Measurements from ENCODE around the gene GRID1. TPM values are rescaled to one million over a fixed set of nuclear protein-coding genes. Genes with fewer than 3 reads are reported as not detected.

The GRID1 gene
- total RNA-seq, 4 donors from 2014 or later = 0.40 to 1.9 (median 1.00) TPM

DNA sequence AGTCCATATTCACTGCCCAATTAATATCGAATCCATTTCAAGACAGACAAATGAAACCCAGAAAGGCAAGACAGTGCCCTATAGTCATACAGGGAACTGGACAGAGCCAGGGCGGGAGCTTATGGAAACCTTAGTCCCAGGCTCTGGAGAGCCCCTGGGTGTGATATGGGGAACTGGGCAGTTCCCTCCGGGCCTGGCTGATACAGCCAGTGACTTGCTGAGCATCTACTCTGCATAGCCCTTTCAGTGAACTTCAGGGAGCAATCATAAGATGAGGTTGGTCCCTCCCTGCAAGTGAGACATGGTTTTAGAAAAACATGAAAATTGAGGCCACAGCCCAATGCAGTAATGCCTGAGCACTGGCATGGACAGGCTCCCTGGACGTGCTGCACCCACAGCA, 241.9 kb downstream of the GRID1 start:
- no peaks in the 10 kb centered on the region for H3K4me1 ChIP-seq
- no peaks in the 10 kb centered on the region for H3K9me3 ChIP-seq
- intact Hi-C loops (cut with DNase I; ENCODE audit: low total_unique reads) (no loop called here), in situ Hi-C loops (cut with MboI; ENCODE audit: low pct_ligation_motif_present in 1 of 4, low pct_unique_long_range_greater_than_20kb in 1 of 4, low sequenced_read_pairs in 3 of 4) (no loop called here)
- no peak overlapping the region for H3K27ac ChIP-seq
- no peak for DNase-seq
- no peaks in the 10 kb centered on the region for H3K27me3 ChIP-seq
- H3K36me3 ChIP-seq = no peaks in the 10 kb centered on the region
- TF ChIP-seq EP300 (IDR thresholded peaks at IDR 0.05; ENCODE audit: low read depth) (no peak), POLR2A (IDR thresholded peaks at IDR 0.05) (no peak), POLR2AphosphoS5 (IDR thresholded peaks at IDR 0.05) (no peak)
- TF ChIP-seq, protein P1, sequence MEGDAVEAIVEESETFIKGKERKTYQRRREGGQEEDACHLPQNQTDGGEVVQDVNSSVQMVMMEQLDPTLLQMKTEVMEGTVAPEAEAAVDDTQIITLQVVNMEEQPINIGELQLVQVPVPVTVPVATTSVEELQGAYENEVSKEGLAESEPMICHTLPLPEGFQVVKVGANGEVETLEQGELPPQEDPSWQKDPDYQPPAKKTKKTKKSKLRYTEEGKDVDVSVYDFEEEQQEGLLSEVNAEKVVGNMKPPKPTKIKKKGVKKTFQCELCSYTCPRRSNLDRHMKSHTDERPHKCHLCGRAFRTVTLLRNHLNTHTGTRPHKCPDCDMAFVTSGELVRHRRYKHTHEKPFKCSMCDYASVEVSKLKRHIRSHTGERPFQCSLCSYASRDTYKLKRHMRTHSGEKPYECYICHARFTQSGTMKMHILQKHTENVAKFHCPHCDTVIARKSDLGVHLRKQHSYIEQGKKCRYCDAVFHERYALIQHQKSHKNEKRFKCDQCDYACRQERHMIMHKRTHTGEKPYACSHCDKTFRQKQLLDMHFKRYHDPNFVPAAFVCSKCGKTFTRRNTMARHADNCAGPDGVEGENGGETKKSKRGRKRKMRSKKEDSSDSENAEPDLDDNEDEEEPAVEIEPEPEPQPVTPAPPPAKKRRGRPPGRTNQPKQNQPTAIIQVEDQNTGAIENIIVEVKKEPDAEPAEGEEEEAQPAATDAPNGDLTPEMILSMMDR (IDR thresholded peaks at IDR 0.05) = no peak
- 71 to 76% methylated on average over 1 to 4 of the region's 4 CpGs for WGBS, 2 donors (ENCODE audit: low coverage in 1 of 2)
- H3K4me3 ChIP-seq = no peak overlapping the region

DNA sequence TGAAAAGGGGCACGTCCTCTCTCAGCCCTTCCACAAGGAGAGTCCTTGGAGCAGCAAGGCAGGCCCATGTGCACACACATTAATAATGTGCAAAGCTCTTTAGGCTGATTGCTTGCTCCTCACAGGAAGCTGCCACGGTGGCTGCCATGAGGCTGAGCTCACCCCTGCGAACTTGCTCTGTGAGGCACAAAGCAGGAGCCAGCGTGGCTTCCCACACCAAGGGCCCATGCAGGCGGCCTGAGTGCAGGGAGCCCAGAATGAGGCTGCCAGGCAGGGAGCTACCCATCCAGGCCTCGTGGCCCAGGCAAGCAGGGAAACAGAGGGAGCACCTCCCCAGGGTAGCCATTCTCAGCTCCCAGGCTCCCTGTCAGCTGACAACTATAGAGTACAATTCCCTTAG, 242.9 kb downstream of the GRID1 start:
- H3K4me1 ChIP-seq = no peaks in the 10 kb centered on the region
- no peak overlapping the region for H3K27ac ChIP-seq
- TF ChIP-seq, protein P1 (IDR thresholded peaks at IDR 0.05) = no peak
- TF ChIP-seq POLR2A (IDR thresholded peaks at IDR 0.05) = no peak
- TF ChIP-seq EP300 (IDR thresholded peaks at IDR 0.05; ENCODE audit: low read depth) = no peak
- TF ChIP-seq POLR2AphosphoS5 (IDR thresholded peaks at IDR 0.05) = no peak
- DNase-seq = no peak
- in situ Hi-C loops (cut with MboI; ENCODE audit: low pct_ligation_motif_present in 1 of 4, low pct_unique_long_range_greater_than_20kb in 1 of 4, low sequenced_read_pairs in 3 of 4) (no loop called here), intact Hi-C loops (cut with DNase I; ENCODE audit: low total_unique reads) (no loop called here)
- H3K4me3 ChIP-seq = no peak overlapping the region
- H3K27me3 ChIP-seq = no peaks in the 10 kb centered on the region
- H3K9me3 ChIP-seq = no peaks in the 10 kb centered on the region
- 57% methylated on average over 6 of the region's 6 CpGs; no CpG with 5 or more reads in 1 of the 2 donors for WGBS, 2 donors (ENCODE audit: low coverage in 1 of 2)
- H3K36me3 ChIP-seq = no peaks in the 10 kb centered on the region

GRCh38 chr10:86123304-86123703, 243.3 kb downstream of the GRID1 start:
- Histone ChIP-seq H3K27ac (no peak overlapping the region), H3K4me3 (no peak overlapping the region), H3K9me3 (no peaks in the 10 kb centered on the region), H3K4me1 (no peaks in the 10 kb centered on the region), H3K27me3 (no peaks in the 10 kb centered on the region), H3K36me3 (no peaks in the 10 kb centered on the region)
- intact Hi-C loops (cut with DNase I; ENCODE audit: low total_unique reads) = no loop called here
- TF ChIP-seq, protein P1 (IDR thresholded peaks at IDR 0.05) = no peak
- TF ChIP-seq EP300 (IDR thresholded peaks at IDR 0.05; ENCODE audit: low read depth) (no peak), POLR2AphosphoS5 (IDR thresholded peaks at IDR 0.05) (no peak), POLR2A (IDR thresholded peaks at IDR 0.05) (no peak)
- in situ Hi-C loops (cut with MboI; ENCODE audit: low pct_ligation_motif_present in 1 of 4, low pct_unique_long_range_greater_than_20kb in 1 of 4, low sequenced_read_pairs in 3 of 4) = no loop called here
- DNase-seq = no peak
- WGBS, 2 donors (ENCODE audit: low coverage in 1 of 2) = 65% methylated on average over 4 of the region's 4 CpGs; no CpG with 5 or more reads in 1 of the 2 donors

- no peak for DNase-seq
- intact Hi-C loops (cut with DNase I; ENCODE audit: low total_unique reads) (no loop called here), in situ Hi-C loops (cut with MboI; ENCODE audit: low pct_ligation_motif_present in 1 of 4, low pct_unique_long_range_greater_than_20kb in 1 of 4, low sequenced_read_pairs in 3 of 4) (no loop called here)
- no peaks in the 10 kb centered on the region for H3K9me3 ChIP-seq
- H3K27ac ChIP-seq = no peak overlapping the region
- H3K36me3 ChIP-seq = no peaks in the 10 kb centered on the region
- TF ChIP-seq POLR2A (IDR thresholded peaks at IDR 0.05) (no peak), POLR2AphosphoS5 (IDR thresholded peaks at IDR 0.05) (no peak), EP300 (IDR thresholded peaks at IDR 0.05; ENCODE audit: low read depth) (no peak)
- TF ChIP-seq, protein P1 (IDR thresholded peaks at IDR 0.05) = no peak
- WGBS, 2 donors (ENCODE audit: low coverage in 1 of 2) = 33% methylated on average over 2 of the region's 2 CpGs; no CpG with 5 or more reads in 1 of the 2 donors
- H3K27me3 ChIP-seq = no peaks in the 10 kb centered on the region
- no peak overlapping the region for H3K4me3 ChIP-seq
- H3K4me1 ChIP-seq = no peaks in the 10 kb centered on the region
Measured at GRCh38 chr10:86122646-86123045, 243.9 kb downstream of the GRID1 start.
